NB4 (cell line): ENCODE measurements around the gene NR1H3.

Experiments used
- CTCF ChIP-seq: IDR thresholded peaks from one replicate; pipeline ENCODE4 v1.5.1; 2012; ENCODE audit warnings: low read depth, low read length
- POLR2A ChIP-seq: IDR thresholded peaks from 2 replicates; pipeline ENCODE4 v1.6.1; 2011; ENCODE audit warnings: mild to moderate bottlenecking; ENCODE audit not compliant: insufficient read length; ENCODE audit errors: extremely low read depth

- TF ChIP-seq CTCF (no peak), POLR2A (no peak)
These were observed 10.1 kb downstream of the NR1H3 start for GRCh38 chr11:47267876-47268275.
